HepG2 (cell line): ENCODE measurements around the gene HMGB3. TPM values are rescaled to one million over a fixed set of nuclear protein-coding genes. Genes with fewer than 3 reads are reported as not detected.
A peak's percentile ranks its signal among the peaks of the same experiment; 100 is the strongest.

Source experiments
- ATAC-seq: fragments of 200-7000 bp; cut with Tn5 transposase; 3 replicates; pipeline ENCODE4 v1.9.1; 2020; ENCODE audit warnings: mild to moderate bottlenecking, moderate library complexity
- BruUV-seq: library from RNA; stranded (reverse); fragments of 400-500 nt; replicated peaks from 2 replicates; lab custom pipeline; 2021; lab: Mats Ljungman, UMichigan
- CTCF ChIA-PET: fragments of 300-600 bp; formaldehyde crosslinking; extraction: SDS; loops from one replicate; lab custom pipeline; 2021; ENCODE audit warnings: low total read pairs, inconsistent platforms, low intra/inter-chr PET ratio; lab: Yijun Ruan, JAX
- POLR2A ChIA-PET: fragments of 350-600 bp; sonication (Branson Sonifier 250); formaldehyde crosslinking; loops from one replicate; lab custom pipeline; 2020; ENCODE audit warnings: antibody characterized with exemption, inconsistent platforms; lab: Yijun Ruan, JAX
- DNase-seq: peaks from one replicate; pipeline ENCODE4 v3.0.0-alpha.2; 2015; ENCODE audit warnings: low spot score
- FAIRE-seq: peaks from 3 replicates; lab custom pipeline; 2011; peaks lifted over from hg19 to GRCh38; lab: Jason Lieb, UNC
- H2AFZ ChIP-seq: one replicate; pipeline ENCODE4 v1.6.1; 2011; ENCODE audit warnings: low read length, inconsistent platforms
- H3K27ac ChIP-seq: fragments of 300-600 bp; 3 replicates; pipeline ENCODE4 v1.8.0; 2011; ENCODE audit warnings: mixed run types, mild to moderate bottlenecking, mixed read lengths, low read length, inconsistent platforms; ENCODE audit not compliant: insufficient read depth; ENCODE audit errors: extremely low read length
- H3K27me3 ChIP-seq, 2 experiments: fragments of 200-600 bp in 1 of 2; 2 replicates in 1 of 2; 3 replicates in 1 of 2; pipeline versions ENCODE4 v1.6.0 to v1.8.0; 2011; ENCODE audit warnings: low read length in 2 of 2, mild to moderate bottlenecking in 2 of 2, moderate library complexity in 2 of 2, inconsistent platforms in 1 of 2; ENCODE audit not compliant: insufficient read depth in 2 of 2, control insufficient read depth in 1 of 2
- H3K36me3 ChIP-seq, 2 experiments: fragments of 200-600 bp in 1 of 2; replicated peaks in 1 of 2; 2 replicates in 1 of 2; 3 replicates in 1 of 2; pipeline versions ENCODE4 v1.5.1 to v1.8.0; 2011; ENCODE audit warnings: low read length in 2 of 2, inconsistent platforms in 1 of 2; ENCODE audit not compliant: insufficient read depth in 2 of 2, control insufficient read depth in 1 of 2
- H3K4me1 ChIP-seq: 2 replicates; pipeline ENCODE4 v1.5.1; 2012; ENCODE audit warnings: low read length, inconsistent platforms; ENCODE audit not compliant: insufficient read depth
- H3K4me2 ChIP-seq: 2 replicates; pipeline ENCODE4 v1.6.0; 2011; ENCODE audit warnings: low read depth, low read length, inconsistent platforms
- H3K4me3 ChIP-seq, 3 experiments: fragments of 200-600 bp in 1 of 3; sonication (generic), shearing (Covaris generic) in 1 of 3; replicated peaks in 1 of 3; 2 replicates each; pipeline ENCODE4 v1.5.1; 2011 to 2016; ENCODE audit warnings: low read length in 3 of 3, inconsistent platforms in 2 of 3, low read depth in 2 of 3, mild to moderate bottlenecking in 2 of 3, control low read depth in 1 of 3, mixed read lengths in 1 of 3; ENCODE audit not compliant: insufficient read depth in 1 of 3
- H3K79me2 ChIP-seq: one replicate; pipeline ENCODE4 v1.6.1; 2011; ENCODE audit warnings: low read length, inconsistent platforms; ENCODE audit not compliant: insufficient read depth
- H3K9ac ChIP-seq: 2 replicates; pipeline ENCODE4 v1.6.0; 2011; ENCODE audit warnings: mild to moderate bottlenecking, low read depth, low read length, inconsistent platforms; ENCODE audit not compliant: insufficient read depth
- H3K9me3 ChIP-seq: 2 replicates; pipeline ENCODE4 v1.5.1; 2012; ENCODE audit warnings: mild to moderate bottlenecking, low read length
- H4K20me1 ChIP-seq: 2 replicates; pipeline ENCODE4 v1.6.0; 2011; ENCODE audit warnings: inconsistent platforms, mild to moderate bottlenecking, low read length, moderate library complexity; ENCODE audit not compliant: insufficient read depth
- HNF4A ChIP-seq: sonication (generic); formaldehyde crosslinking; IDR thresholded peaks from 2 replicates; pipeline ENCODE4 v1.4.0; 2020; ENCODE audit warnings: missing genetic modification reagents
- SMARCC2 ChIP-seq: fragments of 450-650 bp; IDR thresholded peaks from 2 replicates; pipeline ENCODE4 v1.6.1; 2017; ENCODE audit warnings: antibody characterized with exemption, mild to moderate bottlenecking
- ZNF121 ChIP-seq: sonication (generic); formaldehyde crosslinking; IDR thresholded peaks from 2 replicates; pipeline ENCODE4 v1.5.0; 2020; ENCODE audit warnings: mild to moderate bottlenecking, missing genetic modification reagents
- WGBS: methylation state at CpG from one replicate; pipeline ENCODE4 v1.1.6; 2017; ENCODE audit warnings: low lambda C conversion rate; 5-methylcytosine and 5-hydroxymethylcytosine counted together
- in situ Hi-C: cut with HindIII; loops from 2 replicates; pipeline ENCODE4 v1.10.0; 2017; ENCODE audit warnings: low pct_unique_long_range_greater_than_20kb; ENCODE audit not compliant: extremely low pct_ligation_motif_present
- intact Hi-C: fragments of 100-400 bp; cut with micrococcal nuclease; formaldehyde crosslinking; loops from one replicate; pipeline ENCODE4 v1.10.0; 2022; ENCODE audit not compliant: unreplicated experiment
- polyA plus RNA-seq, 8 experiments: library from polyadenylated mRNA; depleted of rRNA in 3 of 8; stranded (reverse) in 7 of 8; unstranded in 1 of 8; fragments of >200 nt; fragmentation: Illumina TruSeq in 4 of 8; extraction: Trizol in 4 of 8; gene quantifications; 2 replicates each; pipeline versions ENCODE4 v1.2.1 to v1.2.3, GENCODE V29; 2011 to 2016; ENCODE audit warnings: low read depth in 4 of 8, missing spikeins in 1 of 8, mixed read lengths in 1 of 8; ENCODE audit not compliant: insufficient read depth in 1 of 8
- total RNA-seq, 5 experiments: library from RNA; depleted of rRNA; stranded (reverse); fragments of >200 nt; fragmentation: Illumina TruSeq; extraction: Trizol; gene quantifications; 2 replicates each; pipeline ENCODE4 v1.2.3, GENCODE V29; 2016; ENCODE audit warnings: low read depth in 1 of 5
- TF ChIP-seq, protein P1 (sequence below): IDR thresholded peaks from 2 replicates; pipeline ENCODE4 v1.4.0; 2020; ENCODE audit warnings: mild to moderate bottlenecking, missing genetic modification reagents

Gene HMGB3
- total and polyA plus RNA-seq, 2 of the 13 experiments (the other 11 are each of a cell fraction or from before 2014, with no cell fraction given) = 8.5 to 87.1 TPM

DNA sequence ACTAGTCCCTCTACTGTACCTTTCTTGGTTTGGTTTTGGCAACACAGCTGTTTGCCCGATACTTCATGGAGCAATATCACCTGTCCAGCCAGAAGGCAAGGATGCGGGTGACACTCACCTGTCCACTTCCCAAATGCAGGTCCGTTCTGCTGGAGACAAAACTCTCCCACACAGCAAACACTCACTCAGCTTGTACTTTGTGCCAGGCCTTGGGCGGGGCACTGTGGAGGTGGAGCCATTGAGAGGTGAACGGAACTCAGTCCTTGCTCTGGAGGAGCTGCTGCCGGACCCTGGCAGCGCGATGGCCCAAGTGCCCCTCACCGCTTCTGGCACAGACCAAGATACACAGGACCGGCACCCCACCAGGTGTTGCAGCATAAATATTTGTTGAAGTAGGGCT lies 15.3 kb upstream of the HMGB3 start:
- H3K4me3 ChIP-seq = no peak overlapping the region; a peak in 1 of 6 replicates
- H3K4me1 ChIP-seq = peaks cover 22% of the 10 kb centered on the region
- H3K36me3 ChIP-seq = no peaks in the 10 kb centered on the region
- FAIRE-seq = peak; percentile 59
- no peak overlapping the region for H3K9ac ChIP-seq
- H4K20me1 ChIP-seq = no peaks in the 10 kb centered on the region
- intact Hi-C loops = no loop called here
- H3K27me3 ChIP-seq = peaks cover 0 to 5% of the 10 kb centered on the region in 2 experiments; a peak in 2 of 5 replicates
- WGBS = 0% methylated on average over 1 of the region's 10 CpGs
- peak; percentile 4 for DNase-seq
- H3K79me2 ChIP-seq = no peaks in the 10 kb centered on the region
- in situ Hi-C loops = no loop called here
- no TSS peak for BruUV-seq
- no peak overlapping the region for H3K27ac ChIP-seq
- H3K9me3 ChIP-seq = no peaks in the 10 kb centered on the region
- ChIA-PET POLR2A (no interaction called here), CTCF (no interaction called here)
- peak; percentile 92 for ATAC-seq
- H3K4me2 ChIP-seq = peak overlapping the region; percentile 27; the same call in 1 of the 2 replicates
- no peak overlapping the region for H2AFZ ChIP-seq
- TF ChIP-seq ZNF121 (CRISPR knock-in tag) (peak; percentile 49; the same call in 1 of the 2 replicates), HNF4A (CRISPR knock-in tag) (peak; percentile 40; the same call in 1 of the 2 replicates), SMARCC2 (no peak)
- TF ChIP-seq, protein P1, sequence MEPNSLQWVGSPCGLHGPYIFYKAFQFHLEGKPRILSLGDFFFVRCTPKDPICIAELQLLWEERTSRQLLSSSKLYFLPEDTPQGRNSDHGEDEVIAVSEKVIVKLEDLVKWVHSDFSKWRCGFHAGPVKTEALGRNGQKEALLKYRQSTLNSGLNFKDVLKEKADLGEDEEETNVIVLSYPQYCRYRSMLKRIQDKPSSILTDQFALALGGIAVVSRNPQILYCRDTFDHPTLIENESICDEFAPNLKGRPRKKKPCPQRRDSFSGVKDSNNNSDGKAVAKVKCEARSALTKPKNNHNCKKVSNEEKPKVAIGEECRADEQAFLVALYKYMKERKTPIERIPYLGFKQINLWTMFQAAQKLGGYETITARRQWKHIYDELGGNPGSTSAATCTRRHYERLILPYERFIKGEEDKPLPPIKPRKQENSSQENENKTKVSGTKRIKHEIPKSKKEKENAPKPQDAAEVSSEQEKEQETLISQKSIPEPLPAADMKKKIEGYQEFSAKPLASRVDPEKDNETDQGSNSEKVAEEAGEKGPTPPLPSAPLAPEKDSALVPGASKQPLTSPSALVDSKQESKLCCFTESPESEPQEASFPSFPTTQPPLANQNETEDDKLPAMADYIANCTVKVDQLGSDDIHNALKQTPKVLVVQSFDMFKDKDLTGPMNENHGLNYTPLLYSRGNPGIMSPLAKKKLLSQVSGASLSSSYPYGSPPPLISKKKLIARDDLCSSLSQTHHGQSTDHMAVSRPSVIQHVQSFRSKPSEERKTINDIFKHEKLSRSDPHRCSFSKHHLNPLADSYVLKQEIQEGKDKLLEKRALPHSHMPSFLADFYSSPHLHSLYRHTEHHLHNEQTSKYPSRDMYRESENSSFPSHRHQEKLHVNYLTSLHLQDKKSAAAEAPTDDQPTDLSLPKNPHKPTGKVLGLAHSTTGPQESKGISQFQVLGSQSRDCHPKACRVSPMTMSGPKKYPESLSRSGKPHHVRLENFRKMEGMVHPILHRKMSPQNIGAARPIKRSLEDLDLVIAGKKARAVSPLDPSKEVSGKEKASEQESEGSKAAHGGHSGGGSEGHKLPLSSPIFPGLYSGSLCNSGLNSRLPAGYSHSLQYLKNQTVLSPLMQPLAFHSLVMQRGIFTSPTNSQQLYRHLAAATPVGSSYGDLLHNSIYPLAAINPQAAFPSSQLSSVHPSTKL = no peak
